Astrocyte of the spinal cord (primary cell): ENCODE measurements around the gene STX16.

Source experiments
- DNase-seq: peaks from one replicate; pipeline ENCODE4 v3.0.0; 2011; ENCODE audit warnings: low read depth, low spot score
- H3K4me3 ChIP-seq: 2 replicates; pipeline ENCODE4 v1.5.1; 2011; ENCODE audit warnings: low read depth, mild to moderate bottlenecking, low read length, moderate library complexity
- in situ Hi-C: cut with HindIII; loops from 2 replicates; pipeline ENCODE4 v1.10.0; 2017; ENCODE audit warnings: low sequenced_read_pairs
- TF ChIP-seq, protein P1 (sequence below): IDR thresholded peaks from 2 replicates; pipeline ENCODE4 v1.5.1; 2012; ENCODE audit warnings: low read depth, mild to moderate bottlenecking, low read length, inconsistent platforms

STX16 gene

GRCh38 chr20:58705208-58705926, 54.3 kb downstream of the STX16 start:
- no peak for DNase-seq
- in situ Hi-C loops, result no loop called here
- no peak overlapping the region for H3K4me3 ChIP-seq
- TF ChIP-seq, protein P1, sequence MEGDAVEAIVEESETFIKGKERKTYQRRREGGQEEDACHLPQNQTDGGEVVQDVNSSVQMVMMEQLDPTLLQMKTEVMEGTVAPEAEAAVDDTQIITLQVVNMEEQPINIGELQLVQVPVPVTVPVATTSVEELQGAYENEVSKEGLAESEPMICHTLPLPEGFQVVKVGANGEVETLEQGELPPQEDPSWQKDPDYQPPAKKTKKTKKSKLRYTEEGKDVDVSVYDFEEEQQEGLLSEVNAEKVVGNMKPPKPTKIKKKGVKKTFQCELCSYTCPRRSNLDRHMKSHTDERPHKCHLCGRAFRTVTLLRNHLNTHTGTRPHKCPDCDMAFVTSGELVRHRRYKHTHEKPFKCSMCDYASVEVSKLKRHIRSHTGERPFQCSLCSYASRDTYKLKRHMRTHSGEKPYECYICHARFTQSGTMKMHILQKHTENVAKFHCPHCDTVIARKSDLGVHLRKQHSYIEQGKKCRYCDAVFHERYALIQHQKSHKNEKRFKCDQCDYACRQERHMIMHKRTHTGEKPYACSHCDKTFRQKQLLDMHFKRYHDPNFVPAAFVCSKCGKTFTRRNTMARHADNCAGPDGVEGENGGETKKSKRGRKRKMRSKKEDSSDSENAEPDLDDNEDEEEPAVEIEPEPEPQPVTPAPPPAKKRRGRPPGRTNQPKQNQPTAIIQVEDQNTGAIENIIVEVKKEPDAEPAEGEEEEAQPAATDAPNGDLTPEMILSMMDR, result no peak

DNA sequence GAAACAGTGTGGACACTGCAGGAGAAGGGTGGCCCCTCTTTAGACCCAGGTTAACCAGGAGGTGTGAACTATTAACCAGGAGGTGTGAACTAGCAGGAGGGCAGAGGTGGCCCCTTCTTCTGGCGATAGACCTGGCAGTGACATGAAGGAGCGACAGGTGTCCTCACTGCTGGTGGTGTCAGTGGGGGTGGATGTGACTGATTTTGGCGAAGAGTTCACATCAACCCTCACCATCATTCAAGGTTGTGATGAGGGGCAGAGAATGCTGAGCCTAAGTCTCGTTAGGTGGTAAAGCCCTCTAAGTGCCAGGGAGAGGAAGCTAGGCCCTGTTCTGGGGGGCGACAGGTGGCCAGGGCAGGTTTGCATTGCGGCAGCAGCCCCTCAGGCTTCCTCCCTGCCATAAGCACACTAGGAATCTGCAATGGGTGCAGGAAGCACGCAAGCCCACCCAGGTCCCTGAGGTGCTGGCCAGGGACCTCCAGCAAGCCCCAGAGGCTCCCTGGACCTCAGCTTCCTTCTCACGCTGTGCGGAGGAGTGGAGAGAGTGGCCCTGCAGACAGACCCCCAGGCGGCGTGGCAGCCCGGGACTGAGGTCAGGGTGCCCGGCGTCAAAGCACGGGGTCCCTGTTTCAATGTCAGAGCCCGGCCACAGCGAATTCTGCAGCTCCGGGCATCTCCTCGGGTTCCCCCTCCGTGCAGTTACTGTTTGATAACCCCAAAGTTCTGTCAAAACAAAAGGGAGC, 55.2 kb downstream of the STX16 start:
- in situ Hi-C loops, result no loop called here
- DNase-seq, result no peak
- H3K4me3 ChIP-seq, result no peak overlapping the region

DNA sequence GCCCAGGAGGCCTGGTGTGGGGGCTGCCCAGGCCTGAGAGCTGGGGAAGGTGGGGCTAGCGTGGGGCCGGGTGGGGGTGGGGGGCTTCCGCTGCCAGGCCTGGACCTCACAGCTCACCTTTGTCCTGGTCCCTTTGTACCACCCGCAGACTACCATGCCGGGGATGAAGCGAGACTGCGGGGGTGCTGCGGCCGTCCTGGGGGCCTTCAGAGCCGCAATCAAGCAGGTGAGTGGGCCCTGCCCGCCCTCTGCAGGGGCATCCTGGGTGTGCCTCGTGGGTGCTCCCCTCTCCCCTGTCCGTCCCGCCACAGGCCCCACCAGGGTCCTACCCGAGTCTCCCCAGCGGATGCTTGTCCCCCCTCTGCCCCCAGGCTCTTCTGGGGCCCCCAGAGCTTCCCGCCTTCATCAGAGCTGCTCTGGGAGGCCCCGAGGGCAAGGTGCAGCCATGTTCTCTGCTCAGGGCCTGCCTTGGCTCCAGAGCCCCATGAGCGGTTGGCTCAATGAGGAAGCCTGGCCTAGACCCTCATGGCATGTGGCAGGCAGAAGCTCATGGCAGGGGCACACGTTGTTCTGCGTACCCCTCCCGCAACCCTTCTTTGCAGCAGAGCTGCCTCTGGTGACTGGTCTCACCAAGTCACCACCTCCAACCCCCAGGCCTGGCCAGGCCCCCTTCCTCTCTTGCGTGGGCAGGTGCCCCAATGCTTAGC, 56.0 kb downstream of the STX16 start:
- in situ Hi-C loops, result no loop called here
- TF ChIP-seq, protein P1, result no peak
- DNase-seq, result no peak
- H3K4me3 ChIP-seq, result no peak overlapping the region

More for the DNA sequence above, 55.2 kb downstream of the STX16 start:
- TF ChIP-seq, protein P1, result no peak

DNA sequence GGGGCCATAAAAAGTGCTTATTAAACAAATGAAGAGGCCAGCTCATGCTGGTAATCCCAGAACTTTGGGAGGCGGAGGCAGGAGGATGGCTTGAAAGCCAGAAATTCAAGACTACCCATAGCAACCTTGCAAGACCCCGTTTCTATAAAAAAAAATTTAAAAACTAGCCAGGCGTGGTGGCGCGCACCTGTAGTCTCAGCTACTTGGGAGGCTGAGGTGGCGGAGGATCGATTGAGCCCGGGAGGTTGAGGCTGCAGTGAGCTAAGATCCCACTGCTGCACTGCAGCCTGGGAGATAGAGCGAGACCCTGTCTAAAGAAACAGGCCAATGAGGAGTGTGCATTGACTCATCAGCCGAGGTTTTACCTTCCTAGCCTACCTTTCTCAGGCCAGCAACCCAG, 56.7 kb downstream of the STX16 start:
- in situ Hi-C loops, result no loop called here
- no peak for DNase-seq
- no peak overlapping the region for H3K4me3 ChIP-seq
- TF ChIP-seq, protein P1, result no peak

DNA sequence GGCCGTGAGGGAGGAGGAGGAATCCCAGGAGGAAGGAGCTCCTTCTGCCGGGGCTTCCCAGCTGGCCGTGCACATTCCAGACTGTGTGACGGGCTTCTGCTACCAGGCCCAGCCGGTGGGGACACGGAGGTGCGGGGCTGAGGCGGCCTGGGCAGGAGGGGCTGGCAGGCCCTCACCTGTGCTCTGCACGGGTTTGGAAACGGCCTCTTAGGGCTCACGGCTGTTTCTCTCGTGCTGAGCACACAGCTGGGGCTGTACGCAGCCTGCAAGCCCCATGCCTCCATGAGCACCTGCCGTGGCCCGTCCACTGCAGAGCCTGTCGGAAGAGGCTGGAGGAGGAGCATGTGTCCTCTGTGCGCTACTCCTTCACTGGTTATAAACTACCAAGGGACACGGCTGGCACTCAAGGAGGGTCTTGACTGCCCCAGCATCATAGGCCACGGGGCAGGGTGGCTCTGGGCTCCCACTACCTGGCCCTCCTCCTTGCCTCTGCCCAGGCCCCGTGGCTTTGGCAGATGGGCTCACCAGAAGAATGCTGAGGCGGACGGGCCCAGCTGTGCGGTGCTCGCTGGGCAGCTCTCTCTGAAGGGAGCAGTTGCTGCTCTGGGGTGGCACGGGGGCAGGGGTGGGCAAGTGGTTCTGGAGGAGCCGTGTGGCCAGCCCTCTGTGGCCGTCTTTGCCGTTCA, 57.3 kb downstream of the STX16 start:
- H3K4me3 ChIP-seq, result no peak overlapping the region
- in situ Hi-C loops, result no loop called here
- TF ChIP-seq, protein P1, result no peak
- DNase-seq, result no peak

GRCh38 chr20:58709013-58709702, 58.1 kb downstream of the STX16 start:
- H3K4me3 ChIP-seq, result no peak overlapping the region
- DNase-seq, result no peak
- in situ Hi-C loops, result no loop called here
- TF ChIP-seq, protein P1, result no peak
